OCI-LY7 (cell line): Measurements from ENCODE around the gene CLINT1. TPM values are rescaled to one million over a fixed set of nuclear protein-coding genes. Genes with fewer than 3 reads are reported as not detected.

Experiments used
- BruUV-seq: library from RNA; stranded (reverse); fragments of 400-500 nt; replicated peaks from 2 replicates; lab custom pipeline; 2021; lab: Mats Ljungman, UMichigan
- CTCF ChIA-PET: fragments of 300-600 bp; sonication (Branson Sonifier 250); formaldehyde crosslinking; loops from one replicate; lab custom pipeline; 2022; ENCODE audit warnings: antibody characterized with exemption; ENCODE audit not compliant: unreplicated experiment; lab: Charles Lee
- POLR2A ChIA-PET: fragments of 300-600 bp; sonication (Branson Sonifier 250); formaldehyde crosslinking; loops from one replicate; lab custom pipeline; 2022; ENCODE audit warnings: antibody characterized with exemption; lab: Charles Lee
- DNase-seq: peaks from one replicate; pipeline ENCODE4 v3.0.0-alpha.2; 2015; ENCODE audit warnings: low spot score
- H2AFZ ChIP-seq: fragments of 200-600 bp; sonication (generic), shearing (Covaris generic); 2 replicates; pipeline ENCODE4 v1.6.1; 2014; ENCODE audit warnings: mild to moderate bottlenecking, antibody characterized with exemption, low read length, moderate library complexity
- H3K27ac ChIP-seq: fragments of 200-600 bp; sonication (generic); 2 replicates; pipeline ENCODE4 v1.5.1; 2014; ENCODE audit warnings: mixed run types, low read depth, mild to moderate bottlenecking, moderate library complexity, low read length, inconsistent platforms; ENCODE audit not compliant: poor library complexity, severe bottlenecking
- H3K36me3 ChIP-seq: fragments of 200-600 bp; sonication (generic); 2 replicates; pipeline ENCODE4 v1.6.1; 2014; ENCODE audit warnings: mild to moderate bottlenecking, antibody characterized with exemption, low read length, moderate library complexity, mixed read lengths; ENCODE audit not compliant: insufficient read depth
- H3K4me1 ChIP-seq: fragments of 200-600 bp; sonication (generic); 2 replicates; pipeline ENCODE4 v1.5.1; 2014; ENCODE audit warnings: mild to moderate bottlenecking, low read length; ENCODE audit not compliant: insufficient read depth, poor library complexity, severe bottlenecking
- H3K4me2 ChIP-seq: fragments of 200-600 bp; sonication (generic); 2 replicates; pipeline ENCODE4 v1.6.1; 2014; ENCODE audit warnings: mild to moderate bottlenecking, low read length
- H3K4me3 ChIP-seq: fragments of 200-600 bp; sonication (generic); 2 replicates; pipeline ENCODE4 v1.5.1; 2014; ENCODE audit warnings: mild to moderate bottlenecking, low read depth, low read length; ENCODE audit not compliant: poor library complexity, severe bottlenecking
- H3K79me2 ChIP-seq: fragments of 200-600 bp; sonication (generic); 2 replicates; pipeline ENCODE4 v1.6.1; 2016; ENCODE audit warnings: low read depth, mild to moderate bottlenecking, low read length, moderate library complexity, mixed read lengths; ENCODE audit not compliant: insufficient read depth
- H3K9me2 ChIP-seq: fragments of 200-600 bp; sonication (generic); 2 replicates; pipeline ENCODE4 v1.6.1; 2016; ENCODE audit warnings: mild to moderate bottlenecking, low read length, mixed read lengths; ENCODE audit not compliant: insufficient read depth
- H3K9me3 ChIP-seq: fragments of 200-600 bp; sonication (generic); 2 replicates; pipeline ENCODE4 v1.6.1; 2014; ENCODE audit warnings: mild to moderate bottlenecking, mixed run types, low read length, mixed read lengths
- H4K20me1 ChIP-seq: fragments of 200-600 bp; sonication (generic); 2 replicates; pipeline ENCODE4 v1.6.1; 2014; ENCODE audit warnings: mild to moderate bottlenecking, antibody characterized with exemption, low read length, moderate library complexity, mixed read lengths; ENCODE audit not compliant: insufficient read depth
- CTCF ChIP-seq: fragments of 200-600 bp; sonication (generic); conservative IDR thresholded peaks from 2 replicates; pipeline ENCODE4 v1.5.1; 2014; ENCODE audit warnings: mild to moderate bottlenecking, antibody characterized with exemption, low read length, moderate library complexity, mixed read lengths
- EZH2phosphoT487 ChIP-seq: fragments of 200-600 bp; sonication (generic); IDR thresholded peaks from 2 replicates; pipeline ENCODE4 v1.6.1; 2018; ENCODE audit warnings: low read depth, borderline replicate concordance, mild to moderate bottlenecking, mixed run types, antibody characterized with exemption, low read length, moderate library complexity, mixed read lengths
- intact Hi-C: fragments of 100-400 bp; cut with micrococcal nuclease; formaldehyde crosslinking; loops from one replicate; pipeline ENCODE4 v1.10.0; 2022; ENCODE audit not compliant: unreplicated experiment
- total RNA-seq, 2 experiments: library from RNA; depleted of rRNA in 1 of 2; stranded (reverse); fragments of >200 nt in 1 of 2; shearing (Covaris generic) in 1 of 2; gene quantifications; 2 replicates each; pipeline ENCODE4 v1.2.3, GENCODE V29; 2014 to 2022

Gene CLINT1
- total RNA-seq, 2 experiments from 2014 or later: 107 to 135 TPM

GRCh38 chr5:157748760-157749461, 110.0 kb downstream of the CLINT1 start:
- Histone ChIP-seq H3K27ac (no peak overlapping the region), H3K36me3 (peaks cover 25% of the 10 kb centered on the region; the same call in 1 of the 2 replicates), H3K9me2 (no peaks in the 10 kb centered on the region), H3K4me2 (no peak overlapping the region), H2AFZ (no peak overlapping the region), H3K9me3 (no peaks in the 10 kb centered on the region), H3K4me1 (peaks cover 12% of the 10 kb centered on the region), H4K20me1 (peaks cover 6% of the 10 kb centered on the region; the same call in 1 of the 2 replicates), H3K79me2 (no peaks in the 10 kb centered on the region), H3K4me3 (no peak overlapping the region)
- no peak for DNase-seq
- no TSS peak for BruUV-seq
- ChIA-PET CTCF (no interaction called here), POLR2A (no interaction called here)
- 0 out of 2 replicates have a peak, but pooled peaks have one; percentile 12 for TF ChIP-seq CTCF
- no peak for TF ChIP-seq EZH2phosphoT487
- intact Hi-C loops: no loop called here

- no peak overlapping the region for H3K4me3 ChIP-seq
- H3K79me2 ChIP-seq: no peaks in the 10 kb centered on the region
- peaks cover 16% of the 10 kb centered on the region; the same call in 1 of the 2 replicates for H3K36me3 ChIP-seq
- CTCF ChIA-PET: no interaction called here
- POLR2A ChIA-PET: interaction anchor here (1.3 kb wide), 1 partner anchor 17 kb away, joined by 10 read pairs; the partner anchor contains the start of gene THG1L
- no peaks in the 10 kb centered on the region for H3K9me2 ChIP-seq
- H2AFZ ChIP-seq: no peak overlapping the region
- H3K4me1 ChIP-seq: peaks cover 15% of the 10 kb centered on the region
- no peak for DNase-seq
- peaks cover 6% of the 10 kb centered on the region; the same call in 1 of the 2 replicates for H4K20me1 ChIP-seq
- BruUV-seq: no TSS peak
- H3K27ac ChIP-seq: no peak overlapping the region
- no peak overlapping the region for H3K4me2 ChIP-seq
- TF ChIP-seq CTCF: no peak
- TF ChIP-seq EZH2phosphoT487: no peak
- H3K9me3 ChIP-seq: no peaks in the 10 kb centered on the region
- intact Hi-C loops: no loop called here
These were observed 110.9 kb downstream of the CLINT1 start for GRCh38 chr5:157747766-157748700.
